H54 (cell line): ENCODE measurements around the gene NPR1.

Experiments
- DNase-seq: peaks from one replicate; pipeline ENCODE4 v3.0.0; 2011; ENCODE audit warnings: low spot score, mixed read lengths; ENCODE audit not compliant: insufficient read length
- FAIRE-seq: peaks from 3 replicates; lab custom pipeline; 2011; peaks lifted over from hg19 to GRCh38; lab: Jason Lieb, UNC
- POLR2A ChIP-seq: IDR thresholded peaks from 2 replicates; pipeline ENCODE4 v1.6.1; 2011; ENCODE audit warnings: low read depth, mild to moderate bottlenecking, low read length

NPR1 gene

GRCh38 chr1:153679337-153680119, 1.0 kb downstream of the NPR1 start:
- DNase-seq (no peak), FAIRE-seq (no peak)
- no peak for TF ChIP-seq POLR2A

GRCh38 chr1:153680120-153680403, 1.6 kb downstream of the NPR1 start:
- FAIRE-seq (no peak), DNase-seq (no peak)
- no peak for TF ChIP-seq POLR2A

DNA sequence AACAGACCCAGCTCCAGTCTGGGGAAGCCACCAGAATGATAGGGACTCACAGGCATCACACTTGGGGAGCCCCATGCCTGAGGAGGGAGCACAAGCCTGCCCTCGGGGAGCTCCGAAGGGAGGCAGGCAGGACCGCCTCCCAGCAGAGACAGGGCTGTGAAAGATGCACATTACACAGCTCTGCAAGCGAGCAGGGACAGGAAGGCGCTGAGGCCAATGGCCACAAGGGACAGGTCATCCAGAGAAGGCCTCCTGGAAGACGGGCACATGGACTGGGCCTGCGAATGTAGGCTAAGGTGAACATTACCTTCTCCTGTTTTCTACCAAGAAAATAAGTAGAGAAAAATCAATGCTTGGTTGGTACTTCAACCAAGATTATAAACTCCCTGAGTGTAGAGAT, 4.2 kb downstream of the NPR1 start:
- no peak for FAIRE-seq
- no peak for DNase-seq
- TF ChIP-seq POLR2A, result no peak

- FAIRE-seq, result no peak
- no peak for TF ChIP-seq POLR2A
- DNase-seq, result peak; percentile 76
Observed at GRCh38 chr1:153683854-153684253, 5.4 kb downstream of the NPR1 start.

DNA sequence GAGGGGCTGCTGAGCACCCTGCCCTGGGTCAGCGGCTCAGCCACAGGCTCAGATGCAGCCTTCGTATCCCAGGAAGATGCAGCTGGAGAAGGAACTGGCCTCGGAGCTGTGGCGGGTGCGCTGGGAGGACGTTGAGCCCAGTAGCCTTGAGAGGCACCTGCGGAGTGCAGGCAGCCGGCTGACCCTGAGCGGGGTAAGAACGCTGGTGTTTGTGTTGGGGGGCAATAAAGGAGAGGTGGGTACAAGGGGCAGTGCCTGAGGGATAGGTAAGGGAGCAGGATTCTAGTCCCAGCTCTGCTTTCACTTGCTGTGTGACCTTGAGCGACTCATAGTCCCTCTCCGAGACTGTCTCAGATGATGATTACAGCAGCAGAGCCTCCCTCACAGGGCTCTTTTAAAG, 6.4 kb downstream of the NPR1 start:
- no peak for TF ChIP-seq POLR2A
- DNase-seq (no peak), FAIRE-seq (no peak)

- no peak for TF ChIP-seq POLR2A
- FAIRE-seq, result no peak
Observed at GRCh38 chr1:153685544-153686340, 7.3 kb downstream of the NPR1 start.

GRCh38 chr1:153687346-153688125, 9.0 kb downstream of the NPR1 start:
- no peak for TF ChIP-seq POLR2A
- no peak for FAIRE-seq
- no peak for DNase-seq

More at GRCh38 chr1:153685544-153686340, 7.3 kb downstream of the NPR1 start:
- no peak for DNase-seq

GRCh38 chr1:153688276-153688675, 9.8 kb downstream of the NPR1 start:
- DNase-seq, result no peak
- no peak for TF ChIP-seq POLR2A
- FAIRE-seq, result no peak

DNA sequence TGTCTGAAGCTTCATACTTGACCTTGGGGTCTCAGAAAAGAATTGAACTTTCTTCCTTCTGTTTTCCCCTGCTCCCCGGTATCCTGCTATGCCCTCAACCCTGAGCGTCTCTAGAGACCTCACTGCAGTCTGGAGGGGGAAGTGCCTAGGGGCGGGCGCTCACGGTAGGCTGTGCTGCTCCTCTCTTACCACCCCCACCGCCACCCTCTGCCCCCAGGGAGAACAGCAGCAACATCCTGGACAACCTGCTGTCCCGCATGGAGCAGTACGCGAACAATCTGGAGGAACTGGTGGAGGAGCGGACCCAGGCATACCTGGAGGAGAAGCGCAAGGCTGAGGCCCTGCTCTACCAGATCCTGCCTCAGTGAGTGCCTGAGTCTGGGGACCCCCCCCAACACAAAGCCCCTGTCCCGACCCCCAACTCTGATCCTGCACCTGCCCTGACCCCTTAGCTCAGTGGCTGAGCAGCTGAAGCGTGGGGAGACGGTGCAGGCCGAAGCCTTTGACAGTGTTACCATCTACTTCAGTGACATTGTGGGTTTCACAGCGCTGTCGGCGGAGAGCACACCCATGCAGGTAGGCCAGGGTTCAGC, 10.3 kb downstream of the NPR1 start:
- no peak for TF ChIP-seq POLR2A
- DNase-seq (no peak), FAIRE-seq (no peak)

GRCh38 chr1:153693466-153693865, 15.0 kb downstream of the NPR1 start:
- no peak for TF ChIP-seq POLR2A
- FAIRE-seq (no peak), DNase-seq (no peak)

DNA sequence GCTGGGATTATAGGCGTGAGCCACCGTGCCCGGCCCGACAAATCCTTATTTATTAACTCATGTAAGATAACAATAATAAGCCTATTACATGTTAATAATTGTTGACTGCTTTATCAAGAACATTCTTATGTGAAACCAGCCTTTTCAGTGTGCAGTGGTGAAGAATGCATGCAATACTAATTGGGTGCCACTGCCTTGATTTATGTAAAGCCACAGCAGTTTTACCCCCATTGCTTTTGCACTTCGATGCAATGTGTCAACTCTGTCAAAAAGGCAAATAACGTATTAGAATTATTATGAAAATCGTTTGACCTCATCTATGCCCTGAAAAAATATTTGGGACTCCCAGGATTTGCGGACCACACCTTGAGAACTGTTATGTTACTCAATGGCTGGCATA, 18.3 kb downstream of the NPR1 start:
- TF ChIP-seq POLR2A, result no peak
- FAIRE-seq (no peak), DNase-seq (no peak)

DNA sequence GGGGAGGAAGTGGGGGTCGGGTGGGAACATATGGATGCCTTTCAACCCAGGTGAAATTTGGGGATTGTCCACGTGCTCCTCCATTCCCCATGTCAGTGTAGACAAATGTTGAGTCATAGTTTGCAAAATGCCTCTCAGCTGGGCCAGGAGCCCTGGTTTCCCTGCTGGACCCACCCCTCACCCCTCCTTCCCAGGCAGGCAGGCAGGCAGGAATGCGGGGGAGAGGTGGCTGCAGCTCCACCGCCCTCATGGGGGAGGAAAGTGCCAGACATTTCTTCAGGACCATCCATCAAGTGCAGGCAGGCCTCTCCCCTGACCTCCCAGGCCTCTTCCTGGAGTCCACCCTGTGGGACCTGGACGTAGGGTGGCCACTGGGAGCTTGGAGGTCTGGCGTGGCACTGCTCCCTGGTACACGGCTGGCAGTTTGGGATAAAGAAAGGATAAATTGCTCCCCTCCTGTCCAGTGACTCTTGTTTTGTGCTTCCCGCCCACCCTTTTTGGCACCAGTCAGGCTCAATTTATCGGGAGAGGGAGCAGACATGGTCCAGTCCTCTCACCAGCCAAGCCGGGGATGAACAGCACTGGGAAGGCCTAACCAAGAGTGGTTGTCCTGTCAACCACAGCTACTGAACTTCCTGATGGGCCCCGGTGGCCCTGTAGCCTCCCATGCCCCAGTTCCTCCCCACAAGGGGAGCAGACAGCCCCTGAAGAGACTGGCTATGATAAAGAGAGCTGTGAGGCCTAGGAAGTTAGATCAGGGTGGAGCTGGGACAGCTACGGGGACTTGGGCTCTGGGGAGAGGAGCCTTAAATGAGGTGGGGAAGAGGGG, 18.9 kb downstream of the NPR1 start:
- FAIRE-seq, result no peak

More for the DNA sequence above, 18.9 kb downstream of the NPR1 start:
- no peak for TF ChIP-seq POLR2A
- DNase-seq, result peak; percentile 72
